Gastroesophageal sphincter (tissue), 4 donors: Measurements from ENCODE around the gene ZDHHC17. TPM values are rescaled to one million over a fixed set of nuclear protein-coding genes. Genes with fewer than 3 reads are reported as not detected.

Source experiments
- ATAC-seq: fragments of 150-250 bp; one replicate; pipeline ENCODE4 v1.9.1; 2016; ENCODE audit warnings: mild to moderate bottlenecking, moderate library complexity
- H3K27ac ChIP-seq, 4 donors: fragments of 200-600 bp; sonication (generic) in 3 of 4; 1 replicate in 3 of 4; 2 replicates in 1 of 4; pipeline ENCODE4 v1.5.1; 2016 to 2019
- H3K27me3 ChIP-seq: fragments of 200-600 bp; sonication (generic); one replicate; pipeline ENCODE4 v1.5.1; 2019
- H3K36me3 ChIP-seq, 2 donors: fragments of 200-600 bp; sonication (generic); one replicate each; pipeline ENCODE4 v1.5.1; 2019; ENCODE audit warnings: control low read depth in 1 of 2
- H3K4me1 ChIP-seq, 3 donors: fragments of 200-600 bp; sonication (generic); 1 replicate in 2 of 3; 2 replicates in 1 of 3; pipeline ENCODE4 v1.5.1; 2016 to 2019; ENCODE audit warnings: control low read depth in 2 of 3
- H3K4me3 ChIP-seq, 2 donors: fragments of 200-600 bp; sonication (generic); one replicate each; pipeline ENCODE4 v1.5.1; 2019; ENCODE audit warnings: mild to moderate bottlenecking in 1 of 2, moderate library complexity in 1 of 2
- H3K9me3 ChIP-seq, 3 donors: fragments of 200-600 bp; sonication (generic); one replicate each; pipeline ENCODE4 v1.5.1; 2017 to 2019; ENCODE audit warnings: control low read depth in 2 of 3
- EP300 ChIP-seq: sonication (generic); formaldehyde crosslinking; IDR thresholded peaks from one replicate; pipeline ENCODE4 v1.6.1; 2017; ENCODE audit warnings: antibody characterized with exemption, mild to moderate bottlenecking
- POLR2A ChIP-seq, 2 donors: fragments of 450-650 bp; IDR thresholded peaks; one replicate each; pipeline ENCODE4 v1.6.1; 2017; ENCODE audit warnings: antibody characterized with exemption in 2 of 2, mild to moderate bottlenecking in 2 of 2, moderate library complexity in 1 of 2
- POLR2AphosphoS5 ChIP-seq: sonication (generic); formaldehyde crosslinking; IDR thresholded peaks from one replicate; pipeline ENCODE4 v1.6.1; 2017; ENCODE audit warnings: antibody characterized with exemption
- WGBS, 2 donors: methylation state at CpG; one replicate each; pipeline ENCODE4 v1.1.5; 2018; ENCODE audit warnings: low coverage in 1 of 2; 5-methylcytosine and 5-hydroxymethylcytosine counted together
- total RNA-seq, 4 donors: library from RNA; depleted of rRNA; stranded (reverse); fragments of >200 nt; gene quantifications; one replicate each; pipeline ENCODE4 v1.1.0, GENCODE V29; 2016
- TF ChIP-seq, protein P1 (sequence below), 4 experiments: fragments of 200-600 bp in 2 of 4; fragments of 450-650 bp in 2 of 4; sonication (generic) in 1 of 4; IDR thresholded peaks; one replicate each; pipeline ENCODE4 v1.5.1; 2017 to 2019; ENCODE audit warnings: antibody characterized with exemption in 4 of 4, mild to moderate bottlenecking in 2 of 4, moderate library complexity in 2 of 4

The ZDHHC17 gene
- total RNA-seq, 4 donors from 2014 or later: 25.4 to 71.8 (median 36.8) TPM

DNA sequence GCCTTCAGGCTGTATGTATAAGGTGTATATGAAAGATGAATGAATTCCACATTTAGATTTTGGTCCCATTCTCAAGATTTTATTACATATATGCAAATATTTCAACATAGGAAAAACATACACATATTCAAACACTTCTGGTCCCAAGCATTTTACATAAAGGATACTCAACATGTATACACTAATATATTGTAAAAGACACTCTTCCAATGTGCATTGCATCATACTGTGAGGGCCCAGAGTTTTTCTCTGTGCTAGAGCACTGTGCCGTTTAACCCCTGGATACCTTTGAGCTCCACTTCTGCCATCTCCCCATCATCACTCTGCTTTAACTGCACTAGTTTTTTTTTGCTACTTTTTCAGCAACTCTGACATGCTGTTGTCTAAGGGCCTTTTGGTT lies 48.1 kb downstream of the ZDHHC17 start:
- TF ChIP-seq POLR2AphosphoS5: no peak
- no peak for TF ChIP-seq POLR2A (IDR thresholded peaks at IDR 0.05)
- no peak for TF ChIP-seq EP300
- TF ChIP-seq, protein P1, sequence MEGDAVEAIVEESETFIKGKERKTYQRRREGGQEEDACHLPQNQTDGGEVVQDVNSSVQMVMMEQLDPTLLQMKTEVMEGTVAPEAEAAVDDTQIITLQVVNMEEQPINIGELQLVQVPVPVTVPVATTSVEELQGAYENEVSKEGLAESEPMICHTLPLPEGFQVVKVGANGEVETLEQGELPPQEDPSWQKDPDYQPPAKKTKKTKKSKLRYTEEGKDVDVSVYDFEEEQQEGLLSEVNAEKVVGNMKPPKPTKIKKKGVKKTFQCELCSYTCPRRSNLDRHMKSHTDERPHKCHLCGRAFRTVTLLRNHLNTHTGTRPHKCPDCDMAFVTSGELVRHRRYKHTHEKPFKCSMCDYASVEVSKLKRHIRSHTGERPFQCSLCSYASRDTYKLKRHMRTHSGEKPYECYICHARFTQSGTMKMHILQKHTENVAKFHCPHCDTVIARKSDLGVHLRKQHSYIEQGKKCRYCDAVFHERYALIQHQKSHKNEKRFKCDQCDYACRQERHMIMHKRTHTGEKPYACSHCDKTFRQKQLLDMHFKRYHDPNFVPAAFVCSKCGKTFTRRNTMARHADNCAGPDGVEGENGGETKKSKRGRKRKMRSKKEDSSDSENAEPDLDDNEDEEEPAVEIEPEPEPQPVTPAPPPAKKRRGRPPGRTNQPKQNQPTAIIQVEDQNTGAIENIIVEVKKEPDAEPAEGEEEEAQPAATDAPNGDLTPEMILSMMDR (IDR thresholded peaks at IDR 0.05): no peak
- H3K9me3 ChIP-seq: no peaks in the 10 kb centered on the region
- H3K4me3 ChIP-seq: no peak overlapping the region
- peaks cover 3 to 83% of the 10 kb centered on the region in 2 donors for H3K36me3 ChIP-seq
- 77 to 82% methylated on average over 1 of the region's 1 CpG for WGBS, 2 donors
- no peaks in the 10 kb centered on the region for H3K4me1 ChIP-seq
- no peaks in the 10 kb centered on the region for H3K27me3 ChIP-seq
- no peak overlapping the region for H3K27ac ChIP-seq
- no peak for ATAC-seq

DNA sequence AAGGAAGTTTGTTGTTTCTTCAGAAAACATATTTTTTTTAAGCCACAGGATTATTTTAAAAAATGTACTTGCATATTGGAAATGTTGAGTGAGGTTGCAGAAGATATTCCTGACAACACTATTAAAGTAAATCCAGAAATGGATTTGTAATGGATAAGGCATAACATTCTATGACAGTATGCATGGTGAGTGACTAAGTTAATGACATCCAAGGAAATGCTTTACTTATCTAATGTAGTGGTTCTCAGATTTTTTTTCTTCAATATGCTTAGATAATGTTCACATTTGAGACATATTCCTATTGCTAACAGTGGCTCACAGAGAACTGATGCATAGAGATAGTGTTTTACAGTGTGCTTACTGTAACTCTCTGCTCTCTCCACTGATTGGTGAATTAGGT lies 49.4 kb downstream of the ZDHHC17 start:
- ATAC-seq: no peak
- peaks cover 0 to 71% of the 10 kb centered on the region in 2 donors for H3K36me3 ChIP-seq

DNA sequence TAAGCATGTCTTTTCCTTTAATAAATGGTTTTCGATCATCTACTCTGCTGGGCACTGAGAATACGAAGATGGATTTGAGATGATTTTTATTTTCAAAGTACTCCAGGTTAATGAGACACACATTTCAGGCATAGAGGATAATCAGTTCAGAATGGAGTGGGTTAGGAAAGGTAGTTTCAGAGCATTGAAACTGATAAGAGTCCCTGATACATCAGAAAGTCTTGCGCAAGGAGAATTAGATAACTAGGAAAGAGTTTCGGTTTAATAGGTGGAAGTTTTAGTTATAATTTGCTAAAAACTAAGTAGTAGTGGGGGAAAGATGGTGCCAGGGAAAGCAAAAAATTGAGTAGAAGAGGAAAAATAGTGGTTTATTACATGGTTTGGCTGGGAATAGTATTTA lies 50.1 kb downstream of the ZDHHC17 start:
- Histone ChIP-seq H3K27ac (no peak overlapping the region), H3K9me3 (no peaks in the 10 kb centered on the region), H3K27me3 (no peaks in the 10 kb centered on the region), H3K36me3 (peaks cover 0 to 64% of the 10 kb centered on the region in 2 donors), H3K4me3 (no peak overlapping the region), H3K4me1 (peaks cover 0 to 6% (median 0%) of the 10 kb centered on the region in 3 donors)
- ATAC-seq: no peak
- TF ChIP-seq POLR2A (IDR thresholded peaks at IDR 0.05): no peak
- no peak for TF ChIP-seq EP300
- TF ChIP-seq POLR2AphosphoS5: no peak
- TF ChIP-seq, protein P1 (IDR thresholded peaks at IDR 0.05): no peak
- WGBS, 2 donors: 88 to 100% methylated on average over 4 of the region's 4 CpGs

More for the DNA sequence above, 49.4 kb downstream of the ZDHHC17 start:
- TF ChIP-seq POLR2AphosphoS5: no peak
- TF ChIP-seq, protein P1 (IDR thresholded peaks at IDR 0.05): no peak
- no peak for TF ChIP-seq EP300
- no peak for TF ChIP-seq POLR2A (IDR thresholded peaks at IDR 0.05)
- Histone ChIP-seq H3K9me3 (no peaks in the 10 kb centered on the region), H3K27ac (no peak overlapping the region), H3K4me3 (no peak overlapping the region), H3K27me3 (no peaks in the 10 kb centered on the region), H3K4me1 (no peaks in the 10 kb centered on the region)

DNA sequence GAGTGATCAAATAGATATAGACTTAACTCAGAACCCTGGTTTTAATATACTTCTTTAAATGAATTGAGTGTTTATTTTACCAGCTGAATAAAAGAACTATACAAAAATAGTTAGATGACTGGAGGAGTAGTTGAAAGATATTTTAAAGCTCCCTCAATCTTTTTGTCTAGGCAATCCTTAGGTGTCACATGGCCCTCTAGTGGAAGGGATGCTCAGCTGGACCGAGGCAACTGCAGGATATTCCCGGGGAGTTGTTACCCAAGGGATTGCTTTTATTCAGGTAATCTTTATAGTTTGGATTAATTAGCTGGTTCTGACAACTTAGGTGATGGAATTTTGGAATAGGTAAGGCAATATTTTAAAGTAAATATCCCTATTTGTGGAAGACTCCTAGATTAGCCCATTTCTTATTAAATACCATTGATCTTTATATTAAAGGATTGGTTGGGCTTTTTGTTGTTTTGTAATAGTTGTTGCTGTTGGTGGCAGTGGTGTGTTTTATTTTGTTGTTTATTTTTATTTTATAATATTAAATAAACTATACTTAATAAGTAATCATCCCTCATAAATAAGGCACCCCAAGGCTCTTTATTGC lies 57.1 kb downstream of the ZDHHC17 start:
- Histone ChIP-seq H3K27me3 (no peaks in the 10 kb centered on the region), H3K27ac (no peak overlapping the region), H3K36me3 (peaks cover 0 to 31% of the 10 kb centered on the region in 2 donors), H3K9me3 (no peaks in the 10 kb centered on the region), H3K4me1 (peaks cover 0 to 26% (median 0%) of the 10 kb centered on the region in 3 donors), H3K4me3 (no peak overlapping the region)
- TF ChIP-seq POLR2AphosphoS5: no peak
- no peak for TF ChIP-seq POLR2A (IDR thresholded peaks at IDR 0.05)
- TF ChIP-seq, protein P1 (IDR thresholded peaks at IDR 0.05): peak; percentile 49 to 66 (median 54)
- ATAC-seq: no peak
- 5 to 23% methylated on average over 2 of the region's 2 CpGs for WGBS, 2 donors

DNA sequence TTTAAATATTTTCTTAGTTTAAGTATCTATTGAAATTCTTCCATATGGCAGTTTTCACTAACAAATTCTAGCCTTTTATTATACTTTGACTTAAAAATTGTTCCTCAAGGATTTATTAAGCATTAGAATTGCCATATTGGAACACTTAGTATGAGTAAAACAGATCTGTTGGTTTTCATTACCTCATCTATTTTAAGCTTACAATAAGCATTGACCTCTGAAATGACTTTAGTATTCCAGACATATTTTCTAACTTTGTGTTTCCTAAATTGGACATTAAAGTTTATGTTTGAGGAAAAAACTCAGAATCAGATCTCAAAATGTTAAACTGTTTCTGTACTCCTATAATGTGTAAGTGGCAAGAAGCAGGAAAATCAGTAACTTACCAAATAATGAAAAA lies 66.5 kb downstream of the ZDHHC17 start:
- Histone ChIP-seq H3K27ac (no peak overlapping the region), H3K36me3 (peaks cover 0 to 59% of the 10 kb centered on the region in 2 donors), H3K9me3 (peaks cover 0 to 9% (median 0%) of the 10 kb centered on the region in 3 donors), H3K4me3 (no peak overlapping the region), H3K4me1 (no peaks in the 10 kb centered on the region), H3K27me3 (no peaks in the 10 kb centered on the region)
- no peak for ATAC-seq
- TF ChIP-seq, protein P1 (IDR thresholded peaks at IDR 0.05): no peak
